Mucosa of descending colon (tissue), 3 donors: ENCODE measurements around the gene GABRG3. TPM values are rescaled to one million over a fixed set of nuclear protein-coding genes. Genes with fewer than 3 reads are reported as not detected.

ENCODE experiments used
- ATAC-seq: fragments of 200-7000 bp; cut with Tn5 transposase; one replicate; pipeline ENCODE4 v1.9.1; 2020; ENCODE audit warnings: mild to moderate bottlenecking, moderate library complexity
- DNase-seq, 3 donors: peaks; one replicate each; pipeline ENCODE4 v3.0.0-alpha.2; 2020
- H3K36me3 ChIP-seq: fragments of 200-600 bp; one replicate; pipeline ENCODE4 v1.8.0; 2021; ENCODE audit warnings: low read depth, mild to moderate bottlenecking
- H3K4me1 ChIP-seq: fragments of 200-600 bp; one replicate; pipeline ENCODE4 v1.8.0; 2021; ENCODE audit warnings: low read depth, mild to moderate bottlenecking
- H3K4me3 ChIP-seq: fragments of 200-600 bp; one replicate; pipeline ENCODE4 v1.8.0; 2021; ENCODE audit warnings: mild to moderate bottlenecking
- H3K9me3 ChIP-seq: fragments of 200-600 bp; one replicate; pipeline ENCODE4 v1.8.0; 2021; ENCODE audit warnings: mild to moderate bottlenecking
- CTCF ChIP-seq: fragments of 200-600 bp; IDR thresholded peaks from one replicate; pipeline ENCODE4 v1.8.0; 2022; ENCODE audit warnings: antibody characterized with exemption, mild to moderate bottlenecking
- intact Hi-C, 2 donors: fragments of 100-400 bp; cut with DNase I in 1 of 2; cut with micrococcal nuclease in 1 of 2; formaldehyde crosslinking; loops; one replicate each; pipeline versions ENCODE4 v1.11.0 to v1.11.1; 2022; cut with DNase I, micrococcal nuclease
- total RNA-seq, 3 donors: library from RNA; stranded (reverse); fragmentation: NEBNext Ultra II Directional in 2 of 3; extraction: Animal tissue kit (Norgen Biotek cat#: 25700) in 2 of 3; gene quantifications; one replicate each; pipeline versions ENCODE4 v1.2.1 to v1.2.4, GENCODE V29; 2021 to 2023
- donor health status: DM: no; HTN: no; CAD: no; lungs with moderate emphysema.
- donor health status: DM: no; HTN: no; CAD: no.
- donor health status: DM: no; HTN: yes; CAD: no.

The GABRG3 gene
- total RNA-seq, 3 donors from 2014 or later: 0.03 TPM; not detected in 2

GRCh38 chr15:27458345-27459084, 487.5 kb downstream of the GABRG3 start:
- ATAC-seq (no peak), DNase-seq (no peak)
- TF ChIP-seq CTCF: no peak
- Histone ChIP-seq H3K4me3 (no peak overlapping the region), H3K36me3 (no peaks in the 10 kb centered on the region), H3K4me1 (no peaks in the 10 kb centered on the region), H3K9me3 (peaks cover 81% of the 10 kb centered on the region)
- intact Hi-C loops: no loop called here

DNA sequence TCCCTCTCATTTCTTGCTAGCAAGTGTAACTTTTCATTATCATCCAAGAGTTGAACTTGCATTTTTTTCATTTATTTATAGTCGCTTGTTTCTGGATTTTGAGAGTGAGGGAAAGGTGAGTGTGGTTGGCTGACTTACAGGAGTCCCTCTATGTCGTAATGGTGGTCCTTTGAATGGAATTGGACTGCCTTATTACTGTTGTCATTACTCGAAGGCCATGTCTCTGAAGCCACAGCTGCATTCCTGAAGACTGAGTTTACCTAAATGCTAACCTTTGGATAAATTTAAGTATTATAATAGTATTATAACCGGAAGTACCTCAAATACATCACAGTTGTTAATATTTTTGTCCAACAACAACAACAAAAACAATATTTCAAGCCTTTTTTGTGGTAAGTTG, 488.9 kb downstream of the GABRG3 start:
- Histone ChIP-seq H3K4me3 (no peak overlapping the region), H3K9me3 (peaks cover 81% of the 10 kb centered on the region), H3K4me1 (no peaks in the 10 kb centered on the region), H3K36me3 (no peaks in the 10 kb centered on the region)
- DNase-seq: no peak
- intact Hi-C loops: no loop called here
- TF ChIP-seq CTCF: no peak
- ATAC-seq: no peak

DNA sequence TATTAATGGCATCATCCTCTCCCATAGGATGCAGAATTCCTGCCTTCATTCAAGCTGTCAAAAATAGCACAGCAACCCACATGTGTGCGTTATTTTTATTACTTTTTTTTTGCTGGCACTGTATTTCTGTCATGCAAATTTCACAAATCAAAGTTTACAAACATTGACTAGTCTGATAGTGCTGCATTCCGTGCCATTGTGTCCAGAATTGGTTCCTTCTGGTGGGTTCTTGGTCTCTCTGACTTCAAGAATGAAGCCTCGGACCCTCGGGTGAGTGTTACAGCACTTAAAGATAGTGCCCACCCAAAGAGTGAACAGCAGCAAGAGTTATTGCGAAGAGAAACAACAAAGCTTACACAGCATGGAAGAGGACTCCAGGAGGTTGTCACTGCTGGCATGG, 490.2 kb downstream of the GABRG3 start:
- Histone ChIP-seq H3K36me3 (no peaks in the 10 kb centered on the region), H3K4me1 (no peaks in the 10 kb centered on the region), H3K9me3 (peaks cover 83% of the 10 kb centered on the region), H3K4me3 (no peak overlapping the region)
- ATAC-seq (no peak), DNase-seq (no peak)
- intact Hi-C loops: no loop called here
- no peak for TF ChIP-seq CTCF

DNA sequence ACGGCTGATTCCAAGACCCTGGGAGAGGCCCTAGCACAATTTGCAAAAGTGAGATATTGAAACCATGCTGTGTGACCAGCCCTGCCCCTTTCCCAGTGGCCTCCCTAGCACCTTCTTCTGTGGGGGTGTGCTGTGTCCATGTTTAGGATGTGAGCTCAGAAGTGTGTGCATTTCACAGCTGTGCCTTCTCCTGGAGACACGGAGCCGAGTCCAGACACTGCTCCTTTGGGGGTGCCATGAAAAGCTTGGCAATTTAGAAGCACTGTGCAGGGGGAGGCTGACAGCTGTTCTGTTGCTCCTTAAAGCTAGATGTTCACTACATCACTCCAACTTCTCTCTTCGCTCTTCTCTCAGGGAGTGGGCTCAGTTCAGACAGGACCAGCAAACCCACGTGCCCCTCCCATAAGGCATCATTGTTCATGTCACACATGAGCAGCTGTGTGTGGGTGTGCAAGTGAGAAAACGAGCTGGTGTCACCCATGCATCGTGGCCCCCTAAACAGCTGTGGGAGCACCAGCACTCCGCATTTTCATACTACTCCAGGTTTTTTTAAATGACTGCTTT, 492.6 kb downstream of the GABRG3 start:
- Histone ChIP-seq H3K9me3 (peaks cover 80% of the 10 kb centered on the region), H3K4me1 (no peaks in the 10 kb centered on the region), H3K4me3 (no peak overlapping the region), H3K36me3 (no peaks in the 10 kb centered on the region)
- DNase-seq (no peak), ATAC-seq (no peak)
- intact Hi-C loops: no loop called here
- TF ChIP-seq CTCF: no peak

DNA sequence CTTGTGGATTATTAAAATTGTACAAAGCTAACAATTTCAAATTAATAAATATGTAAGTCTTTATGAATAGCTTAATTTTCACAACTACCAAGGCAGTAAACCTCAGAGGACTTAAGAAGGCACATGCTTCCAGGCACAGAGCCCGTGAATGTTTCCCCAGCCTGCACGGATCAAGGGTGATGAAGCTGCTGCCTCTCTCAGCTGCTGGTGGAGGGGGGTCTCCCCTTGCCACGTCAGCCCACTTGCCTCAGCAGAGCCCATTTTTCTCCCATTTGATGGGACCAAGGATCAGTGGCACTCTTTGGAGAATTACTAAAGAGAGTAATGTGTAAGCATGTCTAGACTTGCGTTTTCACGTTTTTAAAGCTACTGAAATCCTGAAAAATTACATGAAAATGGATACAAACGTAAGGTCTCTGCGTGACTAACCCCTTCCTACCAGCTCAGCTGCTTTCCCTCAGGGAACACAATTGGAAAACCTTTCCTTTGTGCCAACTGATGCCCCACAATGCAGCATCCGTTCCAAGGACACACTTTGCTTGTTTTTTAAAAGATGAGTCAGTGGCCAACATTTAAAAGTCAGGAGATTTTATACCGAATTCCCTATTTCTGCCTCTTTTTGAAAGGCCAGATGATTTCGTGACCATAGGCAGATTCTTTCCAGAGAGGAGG, 494.1 kb downstream of the GABRG3 start:
- intact Hi-C loops: no loop called here
- no peak for ATAC-seq
- TF ChIP-seq CTCF: no peak

More for the DNA sequence above, 494.1 kb downstream of the GABRG3 start:
- DNase-seq: no peak
- Histone ChIP-seq H3K9me3 (peaks cover 82% of the 10 kb centered on the region), H3K4me1 (no peaks in the 10 kb centered on the region), H3K4me3 (no peak overlapping the region), H3K36me3 (no peaks in the 10 kb centered on the region)
